Mesothelial cell of epicardium (in vitro differentiated cells): Measurements from ENCODE around the gene AKAP13. TPM values are rescaled to one million over a fixed set of nuclear protein-coding genes. Genes with fewer than 3 reads are reported as not detected.

Experiments used
- DNase-seq, 2 experiments: peaks; one replicate each; pipeline ENCODE4 v3.0.0; 2021; ENCODE audit warnings: low spot score in 2 of 2; ENCODE audit not compliant: unreplicated experiment in 2 of 2
- H3K27ac Mint-ChIP-seq: 2 replicates; pipeline ENCODE4 v1.8.0; 2021; ENCODE audit warnings: mixed read lengths
- H3K27me3 Mint-ChIP-seq: 2 replicates; pipeline ENCODE4 v1.8.0; 2021; ENCODE audit warnings: low read depth, mixed read lengths
- H3K36me3 Mint-ChIP-seq: 2 replicates; pipeline ENCODE4 v1.8.0; 2021; ENCODE audit warnings: mixed read lengths
- H3K4me1 Mint-ChIP-seq: 2 replicates; pipeline ENCODE4 v1.8.0; 2021; ENCODE audit warnings: mixed read lengths
- H3K4me3 Mint-ChIP-seq: 2 replicates; pipeline ENCODE4 v1.8.0; 2021; ENCODE audit warnings: mild to moderate bottlenecking, moderate library complexity, mixed read lengths
- H3K9me3 Mint-ChIP-seq: 2 replicates; pipeline ENCODE4 v1.8.0; 2021; ENCODE audit warnings: mixed read lengths
- CTCF ChIP-seq: fragments of 200-600 bp; sonication (generic); IDR thresholded peaks from one replicate; pipeline ENCODE4 v1.5.0; 2021; ENCODE audit warnings: antibody characterized with exemption; ENCODE audit not compliant: unreplicated experiment
- total RNA-seq: library from RNA; stranded (reverse); gene quantifications from 3 replicates; pipeline ENCODE4 v1.2.1, GENCODE V29; 2021

The AKAP13 gene
- total RNA-seq, 1 donor from 2014 or later, result 109 TPM

GRCh38 chr15:85500729-85501128 is 120.3 kb downstream of the AKAP13 start:
- Mint-ChIP-seq H3K4me1 (peaks cover 57% of the 10 kb centered on the region), H3K4me3 (no peak overlapping the region), H3K27ac (peak overlapping the region; percentile 66), H3K27me3 (no peaks in the 10 kb centered on the region), H3K9me3 (no peaks in the 10 kb centered on the region), H3K36me3 (no peaks in the 10 kb centered on the region)
- no peak for TF ChIP-seq CTCF
- no peak for DNase-seq

GRCh38 chr15:85501574-85501973 is 121.2 kb downstream of the AKAP13 start:
- Mint-ChIP-seq H3K9me3 (no peaks in the 10 kb centered on the region), H3K27ac (no peak overlapping the region)
- DNase-seq, result no peak

GRCh38 chr15:85503151-85503799 is 122.9 kb downstream of the AKAP13 start:
- Mint-ChIP-seq H3K9me3 (no peaks in the 10 kb centered on the region), H3K4me1 (peaks cover 45% of the 10 kb centered on the region), H3K4me3 (no peak overlapping the region), H3K27me3 (no peaks in the 10 kb centered on the region), H3K36me3 (no peaks in the 10 kb centered on the region), H3K27ac (peak overlapping the region; percentile 28)
- TF ChIP-seq CTCF, result no peak
- no peak for DNase-seq

More at GRCh38 chr15:85501574-85501973, 121.2 kb downstream of the AKAP13 start:
- Mint-ChIP-seq H3K36me3 (no peaks in the 10 kb centered on the region), H3K27me3 (no peaks in the 10 kb centered on the region), H3K4me1 (peaks cover 51% of the 10 kb centered on the region), H3K4me3 (no peak overlapping the region)
- TF ChIP-seq CTCF, result no peak

- peak; percentile 30 for TF ChIP-seq CTCF
Measured at GRCh38 chr15:85504749-85505676, 124.6 kb downstream of the AKAP13 start.

GRCh38 chr15:85507114-85507513 is 126.7 kb downstream of the AKAP13 start:
- Mint-ChIP-seq H3K27me3 (no peaks in the 10 kb centered on the region), H3K36me3 (no peaks in the 10 kb centered on the region), H3K4me3 (no peak overlapping the region), H3K9me3 (no peaks in the 10 kb centered on the region), H3K4me1 (peaks cover 27% of the 10 kb centered on the region), H3K27ac (peak overlapping the region; percentile 27)
- DNase-seq, result no peak
- no peak for TF ChIP-seq CTCF

More at GRCh38 chr15:85504749-85505676, 124.6 kb downstream of the AKAP13 start:
- no peaks in the 10 kb centered on the region for H3K9me3 Mint-ChIP-seq
- peaks cover 41% of the 10 kb centered on the region for H3K4me1 Mint-ChIP-seq
- peak overlapping the region; percentile 49 for H3K27ac Mint-ChIP-seq
- H3K27me3 Mint-ChIP-seq, result no peaks in the 10 kb centered on the region
- no peak overlapping the region for H3K4me3 Mint-ChIP-seq
- no peaks in the 10 kb centered on the region for H3K36me3 Mint-ChIP-seq
- DNase-seq, result no peak
